ENCODE data around the gene NDUFA7.

- TF ChIP-seq CTCF (IDR thresholded peaks at IDR 0.05) (no peak), POLR2AphosphoS5 (IDR thresholded peaks at IDR 0.05) (no peak)
Measured at GRCh38 chr19:8302734-8303133, 18.4 kb downstream of the NDUFA7 start.
